ENCODE measurements around the gene RAI1.
A peak's percentile ranks its signal among the peaks of the same experiment; 100 is the strongest.

The RAI1 gene

DNA sequence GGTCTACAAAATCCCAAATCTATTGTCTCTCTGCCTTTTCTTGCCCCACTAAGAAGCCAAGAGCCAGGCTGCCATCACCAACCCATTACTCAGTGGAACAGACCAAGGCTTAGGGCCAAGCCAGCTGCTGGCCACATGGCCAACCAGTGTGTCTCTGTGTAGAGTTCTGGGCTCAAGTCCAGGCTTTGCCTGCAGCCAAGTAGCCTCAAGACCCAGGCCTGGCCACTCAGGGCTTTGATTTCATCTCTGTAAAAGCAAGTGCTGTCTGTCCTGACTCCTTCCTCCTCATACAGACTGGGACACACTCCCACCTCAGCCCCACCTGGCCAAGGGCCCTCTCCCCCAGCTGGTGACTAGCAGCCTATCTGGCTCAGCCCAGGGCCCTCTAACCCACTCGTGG lies 140.9 kb downstream of the RAI1 start:
- DNase-seq: peak in 55 of 58 donors; percentile 41 to 97 (median 81)

DNA sequence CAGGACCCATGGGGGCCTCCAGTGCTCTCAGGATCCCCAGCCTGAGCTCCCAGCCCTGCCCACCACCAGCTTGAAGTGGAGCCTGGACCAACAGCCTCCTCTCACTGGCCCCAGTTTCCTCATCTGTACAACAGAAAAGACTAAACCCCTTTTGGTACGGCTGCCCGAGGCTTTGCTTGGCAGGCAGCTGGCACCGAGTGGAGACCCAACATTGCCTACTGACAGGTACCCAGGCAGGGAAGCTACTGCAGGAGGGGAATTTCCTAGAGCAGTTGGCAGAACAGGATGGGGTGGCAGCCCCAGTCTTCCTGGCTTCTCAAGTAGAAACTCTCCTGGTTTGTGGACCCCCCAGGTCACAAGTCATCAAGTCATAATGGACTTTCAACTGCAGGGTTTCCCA lies 141.4 kb downstream of the RAI1 start:
- DNase-seq: peak in 1 of 58 donors; percentile 48

DNA sequence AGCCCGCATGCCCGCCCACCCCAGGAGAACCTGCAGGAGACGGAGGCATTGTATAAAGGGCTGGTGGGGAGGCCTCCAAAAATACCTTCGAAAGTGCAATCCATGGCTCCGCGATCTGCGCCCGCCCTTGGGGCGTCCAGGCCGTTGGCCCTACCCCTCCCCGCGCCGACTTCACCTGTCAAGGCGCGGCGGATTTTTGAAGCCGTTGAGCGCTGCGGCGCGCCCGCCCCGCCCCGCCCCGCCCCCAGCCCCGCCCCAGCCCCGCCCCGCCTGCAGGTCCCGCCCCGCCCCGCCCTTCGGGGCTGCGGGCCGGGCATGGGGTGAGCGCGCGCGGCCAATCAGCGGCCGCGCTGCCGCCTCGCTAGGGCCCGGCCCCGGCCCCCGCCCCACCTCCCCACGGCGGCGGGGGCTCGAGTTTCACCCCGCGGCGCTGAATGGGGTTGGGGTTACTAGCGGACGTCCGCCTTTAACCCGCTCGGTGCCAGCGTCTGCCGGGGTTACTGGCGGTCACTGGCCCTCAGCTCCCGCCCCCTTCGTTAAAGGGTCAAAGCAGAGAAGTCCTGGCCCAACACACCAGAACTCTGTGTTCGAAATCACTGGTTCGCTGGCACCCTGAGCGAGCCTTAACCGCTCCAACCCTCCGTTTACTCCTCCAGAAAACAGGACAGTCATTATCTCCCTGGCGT lies 142.3 kb downstream of the RAI1 start:
- DNase-seq: peak in 54 of 58 donors; percentile 54 to 91 (median 82)

DNA sequence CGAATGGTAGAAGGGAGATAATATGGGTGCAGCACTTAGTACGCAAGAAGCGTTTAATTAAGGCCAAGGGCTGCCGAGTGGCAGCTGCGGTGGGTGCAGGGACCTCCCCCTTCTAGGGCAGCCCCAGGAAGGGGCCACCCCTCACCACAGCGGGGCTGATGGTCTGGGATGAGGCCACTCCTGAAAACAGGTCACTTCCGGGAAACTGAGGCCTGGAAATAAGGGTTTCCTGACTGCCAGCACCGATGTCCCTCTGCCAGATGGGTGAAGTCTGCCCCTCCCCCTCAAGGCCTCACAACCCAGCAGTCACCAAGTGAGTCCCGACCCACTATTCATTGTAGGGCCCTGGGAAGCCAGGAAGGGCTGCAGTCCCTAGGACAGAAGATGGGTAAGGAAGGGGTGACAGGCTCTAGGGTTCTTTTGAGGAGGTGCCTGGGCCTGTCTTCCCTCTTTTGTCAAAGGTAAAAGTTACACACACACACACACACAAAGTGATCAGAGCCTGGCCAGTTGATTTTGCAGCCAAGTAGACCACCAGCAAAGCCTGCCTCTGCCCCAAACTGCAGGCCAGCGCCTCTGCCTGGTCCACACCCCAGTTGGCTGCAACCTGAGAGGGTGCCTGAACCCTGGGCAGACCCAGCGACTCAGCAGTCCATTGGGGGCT lies 143.0 kb downstream of the RAI1 start:
- peak in 7 of 58 donors; percentile 29 to 63 (median 54) for DNase-seq

DNA sequence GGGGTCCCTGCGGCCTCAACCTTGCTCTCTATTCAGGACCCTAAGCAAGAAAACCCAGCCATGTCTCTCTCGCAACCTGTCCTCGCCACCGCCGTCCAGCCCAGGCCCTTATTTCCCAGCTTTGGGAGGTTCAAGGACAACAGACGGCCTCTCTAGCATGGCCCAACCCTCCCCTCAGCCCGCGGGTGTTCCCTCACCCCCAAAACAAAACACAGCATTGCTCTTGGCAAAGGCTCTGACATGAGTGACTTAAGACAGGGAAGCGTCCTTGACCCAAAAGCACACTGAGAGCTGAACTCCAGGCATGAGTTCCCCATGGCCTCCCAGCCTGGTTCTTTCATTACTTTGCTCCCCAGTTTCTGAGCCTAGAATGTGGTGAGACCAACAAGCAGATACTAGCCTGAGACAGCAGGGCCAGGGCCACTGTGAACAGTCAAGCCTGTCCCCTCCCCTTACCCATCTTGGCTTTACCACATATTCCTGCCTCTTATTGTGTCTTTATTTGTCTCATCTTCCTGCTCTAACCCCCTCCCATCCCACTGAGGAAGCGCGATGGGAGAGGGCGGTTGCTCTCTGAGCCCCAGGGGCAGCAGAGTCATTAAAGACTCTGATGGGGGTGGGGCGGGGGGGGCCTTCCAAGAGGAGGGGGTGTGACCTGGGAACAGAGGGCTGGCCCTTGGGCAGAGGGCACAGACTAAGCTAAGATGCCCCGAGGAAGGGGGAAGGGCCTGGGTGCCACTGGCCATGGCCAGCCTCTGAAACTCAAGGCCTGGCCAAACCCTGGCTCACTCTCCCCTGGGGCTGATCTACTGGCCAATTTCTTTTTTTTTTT lies 143.7 kb downstream of the RAI1 start:
- peak in 5 of 58 donors; percentile 17 to 30 (median 26) for DNase-seq

DNA sequence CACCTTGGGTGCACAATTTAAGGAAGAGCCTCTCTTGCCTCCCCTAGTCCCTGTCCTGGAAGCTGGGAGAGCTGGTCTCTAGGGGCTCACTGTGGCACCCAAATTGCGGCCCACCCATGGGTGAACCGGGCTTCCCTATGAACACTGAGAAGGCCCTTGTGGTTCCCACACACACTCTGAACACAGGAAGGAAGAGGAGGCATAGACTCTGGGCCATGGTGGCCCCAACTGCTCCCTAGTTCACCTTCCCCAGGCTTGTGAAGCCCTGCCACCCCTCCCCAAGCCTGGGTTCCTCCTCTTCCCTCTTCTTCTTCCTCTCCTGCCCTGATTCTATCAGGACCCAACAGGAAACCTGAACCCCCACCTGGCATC lies 145.1 kb downstream of the RAI1 start:
- DNase-seq: no peak

DNA sequence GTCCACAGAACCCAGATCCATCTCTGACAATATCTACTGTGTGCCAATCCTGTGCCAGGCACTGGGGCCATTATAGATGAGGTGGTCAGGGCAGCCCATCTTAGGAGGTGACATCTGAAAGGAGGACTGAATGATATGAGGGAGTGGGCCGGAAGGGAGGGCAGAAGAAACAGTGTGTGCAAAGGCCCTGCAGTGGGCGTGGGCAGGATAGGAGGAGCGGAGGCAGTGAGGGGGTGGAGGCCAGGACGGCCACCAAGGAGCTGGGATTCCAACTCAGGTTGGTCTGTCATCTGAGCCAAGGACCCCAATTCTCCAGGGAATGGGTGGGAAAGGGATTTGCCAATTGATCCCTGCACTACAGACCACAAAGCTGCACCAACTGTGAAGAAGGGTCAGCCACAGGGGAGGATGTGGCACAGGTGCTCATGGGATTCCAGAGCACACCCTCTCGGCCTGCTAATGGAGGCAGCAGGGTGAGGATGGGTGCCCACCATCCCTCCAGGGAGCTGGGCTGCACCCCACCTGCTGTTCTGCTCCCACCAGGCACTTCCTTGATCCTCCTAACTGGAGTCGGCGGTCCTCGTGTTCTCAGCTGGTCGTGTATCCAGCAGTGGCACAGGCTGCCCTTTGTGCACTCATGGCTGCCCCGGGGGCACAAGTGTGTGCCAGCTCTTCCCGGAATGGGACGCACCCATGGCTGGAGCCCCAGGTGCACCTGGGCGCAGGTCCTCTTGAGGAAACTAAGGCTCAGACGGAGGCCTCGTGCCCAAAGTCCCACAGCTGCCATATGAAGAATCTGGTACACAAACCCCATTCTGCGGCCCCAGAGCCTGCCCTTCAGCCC lies 145.9 kb downstream of the RAI1 start:
- DNase-seq: no peak

DNA sequence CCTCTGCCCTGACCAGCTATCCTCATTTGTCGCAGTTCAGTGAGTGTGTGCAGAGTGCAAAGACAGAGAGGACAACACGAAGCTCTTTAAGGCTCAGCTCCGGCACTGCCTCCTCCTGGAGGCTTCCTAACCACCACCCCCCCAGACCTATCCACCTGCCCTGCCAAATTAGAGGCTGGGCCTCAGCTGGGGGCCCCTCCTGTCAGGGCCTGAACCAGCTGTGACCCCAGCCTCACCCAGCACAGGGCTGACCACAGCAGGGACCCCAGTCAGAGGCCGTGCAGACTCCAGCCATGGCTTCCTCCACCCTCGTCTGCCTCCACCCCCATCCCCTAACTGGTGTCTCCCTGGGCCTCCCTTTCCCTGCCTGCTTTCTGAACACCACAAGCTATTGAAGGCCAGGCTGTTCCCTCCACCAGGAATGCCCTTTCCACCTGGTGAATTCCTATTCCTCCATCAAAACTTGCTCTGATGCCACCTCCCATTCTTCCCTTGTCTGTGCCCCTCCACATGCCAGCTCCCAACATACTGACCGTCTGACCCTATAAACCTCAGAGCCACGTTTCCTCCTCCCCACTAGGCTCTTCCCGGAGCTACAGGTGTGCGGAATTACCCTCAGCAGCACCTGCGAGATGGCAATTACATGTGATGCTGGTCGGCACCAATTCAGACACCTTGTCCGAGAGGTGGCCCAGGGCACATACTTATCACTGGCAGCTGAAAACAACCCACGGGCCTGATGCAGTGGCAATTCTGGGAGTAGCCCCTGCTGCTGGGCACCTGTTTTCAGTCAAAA lies 146.8 kb downstream of the RAI1 start:
- DNase-seq: no peak

DNA sequence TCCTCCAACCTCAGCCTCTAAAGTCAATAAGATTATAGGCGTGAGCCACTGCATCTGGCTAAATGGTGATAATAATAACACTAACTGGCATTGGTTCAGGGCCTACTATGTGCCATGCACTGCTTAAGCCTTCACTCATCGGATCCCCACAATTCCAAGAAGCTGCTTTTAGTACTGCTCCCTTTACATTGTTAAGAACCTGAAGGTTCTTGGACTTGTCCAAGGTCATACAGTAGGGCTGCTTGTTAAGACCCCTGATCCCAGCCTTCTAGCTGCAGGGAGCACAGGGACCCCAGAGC lies 149.0 kb downstream of the RAI1 start:
- DNase-seq: no peak

DNA sequence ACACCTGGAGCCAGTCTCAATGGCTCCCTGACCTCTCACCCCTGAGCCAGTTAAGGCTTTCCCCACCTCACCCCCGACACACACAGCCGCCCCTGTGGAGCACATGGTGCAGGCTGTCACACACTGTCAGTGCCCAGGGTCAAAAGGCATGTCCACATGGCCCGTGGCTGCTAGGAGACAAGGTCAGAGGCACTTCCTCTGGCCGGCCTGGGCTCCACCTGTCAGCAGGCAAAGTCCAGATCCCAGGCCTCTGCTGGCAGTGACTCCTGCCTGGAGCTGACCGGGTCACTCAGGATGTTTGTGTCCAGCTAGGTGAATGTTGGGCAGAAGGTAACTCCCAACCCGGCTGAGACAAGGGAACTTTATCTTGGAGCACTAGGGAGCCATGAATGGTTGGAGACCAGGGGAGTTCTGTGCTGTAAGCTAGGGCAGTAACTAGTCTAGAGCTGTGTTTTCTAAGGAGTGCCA lies 149.5 kb downstream of the RAI1 start:
- no peak for DNase-seq

DNA sequence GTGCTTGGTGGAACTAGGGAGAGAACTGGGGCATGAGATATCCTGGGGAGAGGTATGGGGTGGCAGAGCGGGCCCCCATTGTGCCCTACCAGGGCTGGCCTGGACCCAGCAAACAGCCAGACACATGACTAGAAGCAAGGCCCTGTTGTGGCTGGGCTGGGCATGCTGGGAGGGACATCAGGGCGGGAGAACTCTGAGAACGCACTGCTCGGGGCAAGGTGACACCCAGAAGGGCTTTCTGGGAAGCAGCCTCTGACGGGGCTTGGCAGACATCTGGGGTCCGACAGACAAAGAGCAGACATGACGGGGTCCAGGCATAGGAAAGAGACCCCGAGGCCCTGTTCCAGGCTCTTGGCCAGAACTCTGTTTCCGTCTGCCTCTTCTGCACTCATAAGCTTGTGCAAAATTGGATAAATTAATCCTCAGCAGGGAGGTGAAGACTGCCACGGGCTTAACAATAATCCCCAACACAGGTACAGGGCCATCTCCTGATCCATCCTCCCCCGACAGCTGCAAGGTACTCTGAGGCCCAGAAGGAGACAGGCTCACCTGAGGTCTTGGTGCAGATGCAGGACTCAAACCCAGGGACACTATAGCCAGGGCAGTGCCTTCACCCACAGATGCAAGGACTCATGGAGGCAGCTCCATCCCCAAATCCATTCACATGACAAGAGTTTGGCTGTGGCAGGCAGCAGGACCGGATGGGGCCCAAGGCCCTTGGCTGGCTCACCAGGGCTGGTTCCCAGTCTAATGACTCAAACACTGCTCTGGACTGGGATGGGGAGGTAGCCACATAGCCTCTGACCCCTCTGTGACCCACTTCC lies 150.2 kb downstream of the RAI1 start:
- peak in 13 of 58 donors; percentile 26 to 67 (median 39) for DNase-seq

DNA sequence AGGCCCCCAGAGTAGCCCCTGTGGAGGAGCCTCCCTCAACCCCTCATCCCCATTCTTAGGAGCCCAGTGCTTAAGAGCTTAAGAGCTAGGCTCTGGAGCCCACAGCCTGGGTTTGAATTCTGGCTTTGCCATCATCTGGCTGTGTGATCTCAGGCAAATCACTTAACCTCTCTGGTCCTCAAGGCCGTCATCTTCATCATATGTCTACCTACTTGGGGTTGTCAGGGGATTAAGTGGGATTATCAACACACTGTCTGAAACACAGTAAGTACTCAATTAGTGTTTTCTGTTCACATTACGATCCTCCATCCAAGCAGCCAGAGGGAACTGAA lies 150.7 kb downstream of the RAI1 start:
- DNase-seq: no peak

DNA sequence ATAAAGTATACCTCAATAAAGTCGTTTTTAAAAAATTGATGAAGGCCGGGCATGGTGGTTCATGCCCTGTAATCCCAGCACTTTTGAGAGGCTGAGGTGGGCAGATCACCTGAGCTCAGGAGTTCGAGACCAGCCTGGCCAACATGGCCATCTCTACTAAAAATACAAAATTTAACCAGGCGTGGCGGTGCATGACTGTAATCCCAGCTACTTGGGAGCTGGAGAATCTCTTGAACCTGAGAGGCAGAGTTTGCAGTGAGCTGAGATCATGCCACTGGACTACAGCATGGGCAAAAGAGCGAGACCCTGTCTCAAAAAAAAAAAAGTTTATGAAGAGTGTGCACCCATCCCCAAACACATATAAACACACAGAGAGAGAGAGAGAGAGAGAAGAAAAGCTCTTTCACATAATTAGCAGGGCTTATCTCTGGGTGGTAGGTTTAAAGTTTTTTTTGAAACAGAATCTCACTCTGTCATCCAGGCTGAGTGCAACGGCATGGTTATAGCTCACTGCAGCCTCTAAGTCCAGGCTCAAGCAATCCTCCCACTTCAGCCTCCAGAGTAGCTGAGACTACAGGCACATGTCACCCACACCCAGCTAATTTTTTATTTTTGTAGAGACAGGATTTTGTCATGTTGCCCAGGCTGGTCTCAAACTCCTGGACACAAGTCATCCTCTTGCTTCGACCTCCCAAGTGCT lies 152.6 kb downstream of the RAI1 start:
- no peak for DNase-seq

DNA sequence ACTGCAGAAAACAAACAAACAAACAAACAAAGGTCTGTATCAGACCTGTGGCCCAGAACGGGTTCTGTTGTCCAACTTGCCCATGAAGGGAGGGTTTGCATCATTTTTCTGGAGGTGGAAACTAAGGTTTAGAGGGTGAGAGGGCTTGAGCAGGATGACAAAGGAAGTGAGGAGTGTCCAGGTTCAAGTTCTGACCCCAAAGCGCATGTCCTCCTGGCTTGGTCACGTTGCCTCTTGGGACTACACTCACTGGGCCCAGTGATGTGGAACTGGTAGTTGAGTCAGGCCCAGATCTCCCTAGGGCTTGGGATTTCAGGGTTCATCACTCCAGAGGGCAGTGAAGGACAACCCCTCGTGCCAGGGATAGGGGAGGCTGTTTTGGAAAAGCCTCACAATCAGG lies 153.7 kb downstream of the RAI1 start:
- DNase-seq: no peak

DNA sequence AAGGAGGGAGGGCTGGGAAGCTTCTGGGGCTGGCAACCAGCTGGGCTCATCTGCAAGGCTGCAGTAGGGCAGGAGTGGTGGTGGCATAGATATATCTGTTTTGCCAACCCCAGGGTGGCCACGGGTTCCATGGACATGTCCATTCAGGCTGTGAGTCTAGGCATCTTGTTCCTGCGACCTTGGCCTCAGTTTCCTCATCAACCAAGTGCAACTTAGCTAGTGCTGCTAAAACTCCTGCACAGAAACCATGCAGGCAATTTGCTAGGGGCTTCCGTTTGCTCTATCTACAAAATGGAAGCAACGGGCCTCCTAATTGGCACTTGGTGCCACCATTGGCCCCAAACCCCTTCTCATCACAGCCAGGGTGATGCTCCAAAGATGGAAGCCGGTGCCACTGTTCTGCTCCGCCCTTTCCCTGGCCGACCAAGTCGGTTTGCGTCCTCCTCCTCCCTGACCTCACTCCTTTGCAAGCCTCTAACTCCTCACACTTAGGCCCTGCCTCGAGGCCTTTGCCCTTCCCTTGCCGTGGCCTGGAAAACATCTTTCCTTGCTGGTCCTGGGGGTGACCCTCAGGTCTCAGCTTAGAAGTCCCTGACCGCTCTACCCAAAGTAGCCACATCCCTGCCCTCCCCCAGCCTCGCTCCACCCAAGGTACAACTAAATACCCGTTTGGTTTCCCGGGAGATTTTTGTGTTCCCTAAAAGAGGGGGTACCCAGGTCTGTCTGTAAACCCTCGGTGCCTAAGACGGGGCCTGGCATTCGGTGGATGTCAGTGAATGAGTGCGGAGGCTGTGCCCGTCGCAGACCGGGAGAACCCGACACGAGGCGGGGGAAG lies 154.4 kb downstream of the RAI1 start:
- peak in 1 of 58 donors; percentile 67 for DNase-seq

DNA sequence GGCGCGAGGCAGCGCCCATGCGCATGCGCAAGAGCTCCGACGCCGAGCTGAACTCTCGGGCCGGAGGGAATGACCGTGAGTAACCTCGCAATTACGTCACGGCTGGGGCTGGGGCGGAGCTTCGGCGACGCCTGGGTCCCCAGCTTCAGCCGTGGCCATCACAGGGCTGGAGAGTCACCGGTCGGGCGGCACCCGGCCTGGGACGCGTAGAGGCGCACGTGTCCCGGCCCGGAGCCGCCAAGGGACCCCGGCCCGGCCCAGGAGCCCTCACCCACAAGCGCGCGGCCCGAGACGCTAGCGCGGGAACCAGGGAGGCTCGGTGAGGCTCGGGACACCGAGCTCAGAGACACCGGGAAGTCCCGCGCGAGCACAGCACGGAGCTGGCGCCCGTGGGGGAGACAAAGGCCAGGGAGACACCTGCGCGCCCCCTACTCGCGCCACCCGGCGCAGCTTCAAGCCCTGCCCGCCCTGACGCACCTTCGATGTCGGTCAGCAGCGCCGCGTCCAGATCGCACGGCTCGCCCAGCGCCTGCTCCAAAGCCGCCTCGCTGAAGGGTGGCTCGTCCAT lies 155.1 kb downstream of the RAI1 start:
- DNase-seq: peak; percentile 65 to 99 (median 96)

DNA sequence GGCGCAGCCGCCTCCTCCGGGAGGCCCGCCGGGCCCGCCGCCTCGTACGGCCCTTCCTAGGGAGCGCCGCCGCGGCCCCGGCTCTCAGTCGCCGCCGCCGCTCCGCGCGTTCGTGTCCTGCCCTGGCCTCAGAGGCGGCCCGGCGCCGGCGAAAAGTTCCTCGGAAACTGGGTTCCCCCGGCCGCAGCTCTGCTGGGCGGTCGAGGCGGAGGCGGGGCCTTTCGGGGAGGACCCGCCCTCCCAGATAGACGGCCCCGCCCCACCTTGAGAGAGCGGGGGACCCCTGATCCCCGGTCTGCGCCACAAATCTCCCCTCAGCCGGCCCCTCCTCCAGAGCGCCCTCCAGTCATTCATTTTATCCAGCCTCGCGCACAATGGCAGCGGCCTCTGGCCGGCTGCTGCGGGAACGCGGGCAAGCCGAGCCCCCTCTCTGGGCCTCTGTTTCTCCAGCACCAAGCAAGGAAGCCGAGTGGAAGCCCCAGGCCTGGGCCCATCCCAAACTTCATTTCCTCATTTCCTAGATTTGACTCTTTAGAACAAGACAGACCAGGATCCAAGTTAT lies 155.6 kb downstream of the RAI1 start, which contains the start of gene SREBF1:
Gene SREBF1, minus strand, starts transcription at position 169 of the 562 bp plus-strand sequence. CDS start 169 bp downstream, outside the sequence.
- DNase-seq: peak in 35 of 58 donors; percentile 32 to 74 (median 56)
